Activated T-helper 1 cell treated with anti-CD3 and anti-CD28 coated beads, Interleukin-2, amount 50 U/mL, for 16 hours (primary cell): Measurements from ENCODE around the gene ELK3.

Source experiments
- DNase-seq, 2 donors: peaks; one replicate each; pipeline ENCODE4 v3.0.0-alpha.2; 2020; ENCODE audit warnings: low read depth in 1 of 2, low spot score in 1 of 2

ELK3 gene

DNA sequence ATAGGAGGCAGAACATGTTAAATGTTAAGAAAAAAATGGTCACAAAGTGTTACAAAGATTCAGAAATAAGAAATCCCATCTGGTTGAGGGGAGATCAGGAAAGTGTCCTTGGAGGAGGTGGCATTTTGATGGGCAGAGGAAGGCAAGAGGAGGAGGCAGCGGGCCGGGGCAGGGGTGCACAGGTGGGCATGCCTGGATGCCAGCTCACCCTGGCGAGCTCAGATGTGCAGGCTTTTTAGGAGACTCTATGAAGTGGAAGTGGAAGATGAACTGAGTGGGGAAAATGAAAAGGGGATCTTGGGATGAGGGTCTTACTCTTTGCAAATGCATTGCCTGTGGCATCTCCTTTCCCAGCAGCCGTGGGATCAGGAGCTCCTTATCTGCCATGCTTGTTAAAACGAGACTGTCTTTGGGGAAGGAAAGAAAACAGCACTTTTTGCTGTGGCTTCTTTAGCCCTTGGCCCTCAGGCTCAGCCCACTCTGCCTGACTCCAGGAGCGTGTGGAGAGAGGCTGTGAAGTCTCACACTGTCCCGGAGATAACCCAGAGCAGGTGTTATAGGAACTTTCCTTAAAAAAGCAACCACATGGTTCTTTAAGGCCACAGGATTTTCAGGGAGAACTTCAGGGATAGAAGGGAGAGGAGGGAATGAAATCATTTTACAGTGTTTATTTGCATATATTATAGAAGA, 62.6 kb downstream of the ELK3 start:
- DNase-seq = no peak

GRCh38 chr12:96257550-96258103, 63.5 kb downstream of the ELK3 start:
- no peak for DNase-seq

- no peak for DNase-seq
Measured at GRCh38 chr12:96258104-96258961, 64.2 kb downstream of the ELK3 start.

- DNase-seq = no peak
Measured at GRCh38 chr12:96260231-96260630, 66.1 kb downstream of the ELK3 start.

DNA sequence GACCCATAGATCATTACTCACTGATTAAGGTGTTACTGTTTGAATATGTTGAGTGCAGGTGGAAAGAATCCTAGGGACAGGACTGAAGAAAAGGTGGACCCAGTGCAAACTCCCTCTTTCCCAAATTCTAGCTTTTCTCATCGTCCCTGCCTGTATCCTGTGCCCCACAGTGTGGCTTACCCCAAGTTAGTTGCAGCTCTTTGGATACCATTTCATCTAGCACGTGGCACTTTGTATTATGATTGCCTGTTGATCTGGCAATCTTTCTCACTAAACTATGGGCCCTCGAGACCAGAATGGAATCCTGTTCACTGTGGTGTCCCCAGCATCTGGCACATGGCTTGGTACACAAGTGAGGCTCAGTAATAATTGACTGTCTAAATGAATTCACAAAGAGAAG, 66.5 kb downstream of the ELK3 start:
- DNase-seq = no peak

DNA sequence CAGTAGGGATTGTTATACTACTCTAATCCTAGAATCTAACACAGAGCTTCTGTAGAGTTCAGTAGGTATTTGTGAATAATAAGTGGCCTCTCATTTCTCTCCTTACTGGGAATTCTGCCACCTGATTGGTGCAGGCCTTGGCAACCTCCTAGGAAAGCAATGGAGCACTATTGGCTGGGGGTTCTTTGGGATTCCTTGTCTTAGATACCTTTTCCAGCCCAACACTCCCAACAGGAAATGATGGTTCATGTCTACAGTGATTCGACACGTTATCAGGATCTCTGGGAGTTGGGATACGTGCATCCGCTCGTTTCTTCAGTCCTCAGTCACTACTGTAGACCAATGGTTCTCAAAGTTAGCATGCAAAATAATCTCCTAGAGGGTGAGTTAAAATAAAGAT, 67.4 kb downstream of the ELK3 start:
- DNase-seq = no peak

GRCh38 chr12:96263449-96263902, 69.3 kb downstream of the ELK3 start:
- DNase-seq = no peak

- no peak for DNase-seq
Measured at GRCh38 chr12:96265400-96265799, 71.2 kb downstream of the ELK3 start.

- no peak for DNase-seq
Measured at GRCh38 chr12:96265836-96266235, 71.7 kb downstream of the ELK3 start.

DNA sequence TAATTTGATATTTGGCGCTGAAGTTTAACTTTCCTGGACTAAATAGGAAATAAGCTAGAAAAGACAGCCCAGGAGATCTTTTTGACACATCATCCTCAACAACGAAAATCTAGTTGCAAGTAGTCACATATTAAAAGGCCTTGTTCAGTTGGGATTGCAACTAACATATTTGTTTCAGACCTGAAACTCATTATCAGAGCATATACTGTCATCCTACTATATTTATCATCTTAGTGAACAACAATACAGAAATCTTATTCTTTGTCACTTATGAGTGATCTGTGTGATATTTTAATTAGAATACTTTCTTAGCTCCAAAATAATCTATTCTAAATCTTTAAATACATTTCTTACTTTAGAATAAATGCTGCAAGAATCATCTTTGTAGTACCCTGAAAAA, 72.1 kb downstream of the ELK3 start:
- DNase-seq = no peak

DNA sequence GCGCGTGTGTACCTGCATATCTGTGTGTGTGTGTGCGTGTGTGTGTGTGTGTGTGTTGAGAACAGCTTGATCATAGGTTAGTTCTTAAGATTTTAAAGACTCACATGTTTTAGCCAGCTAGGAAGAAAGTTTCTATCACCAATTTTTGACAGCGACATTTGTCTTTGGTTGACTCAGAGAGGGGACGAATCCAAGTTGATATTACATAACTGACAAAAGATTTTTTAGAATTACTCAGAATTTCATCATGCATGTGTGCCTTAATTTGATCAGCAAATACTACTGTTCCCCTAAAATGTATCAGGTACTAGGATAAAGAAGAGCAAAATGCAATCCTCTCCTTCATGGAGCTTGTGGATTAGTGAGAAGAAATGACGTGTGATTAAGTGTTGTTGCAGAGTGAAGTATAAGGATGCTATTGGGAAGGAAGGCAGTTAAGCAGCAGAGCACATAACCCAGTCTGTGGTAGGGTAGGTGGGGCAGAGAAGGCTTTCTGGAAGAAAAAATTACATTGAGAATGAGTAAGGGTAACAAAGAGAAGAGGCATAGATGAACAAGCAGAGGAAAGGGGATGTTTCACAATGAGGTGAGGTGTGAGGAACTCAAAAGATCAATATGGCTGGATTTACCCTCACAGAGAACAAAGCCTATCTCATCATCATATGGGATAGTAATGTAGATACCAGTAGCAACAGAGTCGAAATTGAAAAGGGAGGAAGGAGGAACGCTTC, 77.5 kb downstream of the ELK3 start:
- DNase-seq = no peak

DNA sequence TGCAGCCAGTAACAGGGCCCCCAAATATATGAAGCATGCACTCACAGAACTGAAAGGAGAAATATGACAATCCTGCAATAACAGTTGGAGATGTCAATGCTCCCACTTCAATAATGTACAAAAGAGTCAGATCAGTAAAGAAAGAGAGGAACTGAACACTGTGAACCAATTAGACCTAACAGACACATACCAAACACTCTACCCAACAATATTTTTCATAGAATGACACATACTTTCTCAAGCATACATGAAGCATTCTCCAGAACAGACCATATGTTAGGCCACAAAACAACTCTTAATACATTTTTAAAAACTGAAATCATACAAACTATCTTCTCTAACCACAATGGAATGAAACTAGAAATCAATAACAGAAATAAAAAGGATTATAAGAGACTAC, 80.2 kb downstream of the ELK3 start:
- no peak for DNase-seq

- DNase-seq = no peak
Measured at GRCh38 chr12:96285158-96285557, 91.0 kb downstream of the ELK3 start.

GRCh38 chr12:96289067-96289466, 94.9 kb downstream of the ELK3 start:
- DNase-seq = no peak

DNA sequence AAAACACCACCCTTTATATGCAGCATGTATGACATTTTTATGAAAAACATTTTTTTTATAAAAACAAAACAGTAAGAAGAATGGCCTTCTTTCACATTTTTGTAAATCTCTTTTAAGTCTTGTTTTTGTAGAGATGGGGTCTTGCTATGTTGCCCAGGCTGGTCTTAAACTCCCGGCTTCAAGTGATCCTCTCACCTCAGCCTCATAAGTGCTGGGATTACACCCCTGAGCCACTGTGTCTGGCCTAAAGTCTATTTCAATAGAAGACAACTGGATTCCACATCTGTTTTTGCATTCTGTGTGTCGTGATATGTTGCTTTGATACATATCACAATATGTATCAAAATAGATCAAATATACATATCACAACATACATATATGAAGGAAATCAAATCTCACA, 98.9 kb downstream of the ELK3 start:
- DNase-seq = no peak

DNA sequence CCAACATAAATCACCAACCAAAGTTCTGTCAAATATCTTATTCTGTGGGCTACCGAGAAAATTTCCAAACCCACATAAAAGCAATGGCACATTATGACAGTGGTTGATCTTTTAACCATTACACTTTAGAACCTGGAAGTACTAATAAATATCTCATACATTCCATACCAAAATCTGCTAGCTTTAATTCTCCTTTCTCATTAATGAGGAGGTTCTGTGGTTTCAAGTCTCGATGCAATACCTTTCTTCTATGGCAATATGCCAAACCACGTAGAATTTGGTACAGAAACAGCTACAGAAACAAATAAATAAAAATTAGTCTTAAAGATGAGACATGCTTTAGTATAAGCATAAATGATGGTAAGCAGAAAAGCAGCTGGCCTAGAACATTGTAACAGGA, 100.7 kb downstream of the ELK3 start:
- no peak for DNase-seq

GRCh38 chr12:96295532-96296160, 101.5 kb downstream of the ELK3 start:
- no peak for DNase-seq

- DNase-seq = no peak
Measured at GRCh38 chr12:96297504-96297903, 103.3 kb downstream of the ELK3 start.

DNA sequence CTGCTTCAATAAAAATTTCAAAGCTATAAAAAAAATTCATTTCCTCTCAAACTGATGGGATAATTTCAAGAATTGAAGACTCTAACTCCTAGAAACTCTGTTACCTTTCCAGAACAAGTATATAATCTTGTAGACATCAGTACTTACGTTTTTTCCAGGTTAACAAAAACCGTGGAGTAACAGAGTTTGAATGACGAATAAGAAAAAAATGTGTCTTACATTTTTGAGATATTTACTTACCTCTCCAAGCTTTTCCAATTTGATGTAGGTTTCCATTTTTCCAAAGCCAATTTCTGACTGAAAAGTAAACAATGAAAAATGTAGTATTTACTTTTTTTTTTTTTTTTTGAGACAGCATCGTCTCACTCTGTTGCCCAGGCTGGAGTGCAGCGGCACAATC, 105.9 kb downstream of the ELK3 start:
- DNase-seq = no peak

DNA sequence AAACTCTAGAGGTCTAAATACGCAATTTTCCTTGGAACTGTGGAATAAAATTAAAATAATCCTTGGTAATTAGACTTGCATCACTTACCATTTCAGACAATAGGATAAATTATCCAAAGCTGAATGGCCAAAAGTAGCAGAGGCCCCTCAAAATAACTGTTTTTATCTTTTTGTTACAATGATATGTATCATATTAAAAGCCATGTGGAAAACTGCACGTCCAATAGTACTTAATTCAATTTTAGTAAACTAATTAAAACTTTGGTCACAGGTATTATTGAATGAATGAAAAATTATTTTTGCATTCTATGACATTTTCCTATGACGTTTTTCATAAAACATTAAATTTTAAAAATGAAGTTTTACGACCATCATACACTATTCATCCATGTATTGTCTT, 107.6 kb downstream of the ELK3 start:
- no peak for DNase-seq

- DNase-seq = no peak
Measured at GRCh38 chr12:96302687-96303310, 108.6 kb downstream of the ELK3 start.
